SH-SY5Y (cell line): ENCODE measurements around the gene RXRA.

Experiments
- GATA2 ChIP-seq: IDR thresholded peaks from 2 replicates; pipeline ENCODE4 v1.6.1; 2011; ENCODE audit warnings: mild to moderate bottlenecking, low read depth, low read length
- GATA3 ChIP-seq: IDR thresholded peaks from 2 replicates; pipeline ENCODE4 v1.6.1; 2011; ENCODE audit warnings: low read depth, mild to moderate bottlenecking, low read length, moderate library complexity

DNA sequence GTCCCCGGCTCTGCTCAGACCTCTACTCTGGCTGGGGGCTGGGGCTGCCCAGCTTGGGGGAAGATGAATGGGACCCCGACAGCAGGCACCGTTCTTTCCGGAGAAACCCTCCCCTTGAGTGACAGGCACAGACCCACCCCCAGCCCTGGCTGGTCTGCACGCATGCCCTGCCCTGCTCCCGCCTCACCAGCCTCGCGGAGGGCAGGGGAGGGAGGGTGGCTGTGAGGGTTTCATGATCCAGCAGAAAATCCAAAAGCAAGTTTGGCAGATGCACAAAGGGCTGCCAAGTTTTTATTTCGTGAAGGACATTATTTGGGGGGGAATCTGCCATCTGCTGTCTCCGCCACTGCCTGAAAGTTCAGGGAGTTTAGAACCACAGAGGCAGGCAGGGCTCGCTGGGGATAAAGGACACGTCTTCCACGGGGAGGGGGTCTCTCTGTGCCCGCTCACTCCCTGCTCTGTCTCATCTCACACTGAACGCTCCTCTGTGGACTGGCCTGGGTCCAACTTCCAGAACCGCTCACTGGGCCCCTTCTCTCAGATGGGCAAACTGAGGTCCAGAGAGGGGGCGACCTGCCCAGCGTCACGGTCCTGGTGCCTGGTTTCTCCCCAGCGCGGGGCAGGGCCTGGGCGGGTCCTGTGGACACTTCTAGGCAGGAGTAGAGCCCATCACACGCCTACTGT is 92.9 kb downstream of the RXRA start:
- TF ChIP-seq GATA3 (no peak), GATA2 (no peak)
